ENCODE measurements around the gene SLPI.

SLPI gene

DNA sequence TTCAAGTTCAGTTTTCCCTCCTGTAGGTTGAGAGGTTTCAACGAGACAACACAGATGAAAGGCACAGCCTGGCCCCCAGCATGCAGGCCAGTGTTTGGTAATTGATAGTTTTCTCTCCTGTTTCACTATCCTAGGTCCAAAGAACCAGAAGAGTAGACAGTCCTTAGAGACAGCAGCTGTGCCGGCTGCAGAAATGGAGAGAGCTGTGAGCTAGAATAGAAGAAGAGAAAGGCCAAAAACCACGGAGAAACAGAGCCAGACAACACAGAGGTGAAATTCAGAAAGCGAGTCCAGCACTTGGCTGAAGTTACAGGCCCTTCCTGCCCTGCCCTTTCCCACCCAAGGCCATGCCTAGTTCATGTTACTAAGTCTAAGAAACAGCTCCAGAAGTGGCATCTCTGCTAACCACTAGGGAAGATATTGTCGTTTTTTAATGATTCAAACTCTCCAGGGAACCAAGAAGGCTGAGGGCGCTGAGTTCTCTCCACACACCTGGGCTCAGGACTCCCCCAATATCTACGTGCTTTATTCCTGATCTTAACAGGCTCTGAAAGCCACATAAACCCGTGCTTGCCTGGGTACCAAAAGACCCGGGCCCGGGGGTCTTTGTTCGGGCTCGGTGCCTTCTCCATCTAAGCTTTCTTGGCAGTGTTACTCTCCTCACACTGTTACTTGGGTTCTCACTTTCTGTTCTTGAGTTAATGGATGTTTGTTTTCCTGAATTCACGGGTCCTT lies 35.7 kb upstream of the SLPI start:
- TF ChIP-seq, protein P1, sequence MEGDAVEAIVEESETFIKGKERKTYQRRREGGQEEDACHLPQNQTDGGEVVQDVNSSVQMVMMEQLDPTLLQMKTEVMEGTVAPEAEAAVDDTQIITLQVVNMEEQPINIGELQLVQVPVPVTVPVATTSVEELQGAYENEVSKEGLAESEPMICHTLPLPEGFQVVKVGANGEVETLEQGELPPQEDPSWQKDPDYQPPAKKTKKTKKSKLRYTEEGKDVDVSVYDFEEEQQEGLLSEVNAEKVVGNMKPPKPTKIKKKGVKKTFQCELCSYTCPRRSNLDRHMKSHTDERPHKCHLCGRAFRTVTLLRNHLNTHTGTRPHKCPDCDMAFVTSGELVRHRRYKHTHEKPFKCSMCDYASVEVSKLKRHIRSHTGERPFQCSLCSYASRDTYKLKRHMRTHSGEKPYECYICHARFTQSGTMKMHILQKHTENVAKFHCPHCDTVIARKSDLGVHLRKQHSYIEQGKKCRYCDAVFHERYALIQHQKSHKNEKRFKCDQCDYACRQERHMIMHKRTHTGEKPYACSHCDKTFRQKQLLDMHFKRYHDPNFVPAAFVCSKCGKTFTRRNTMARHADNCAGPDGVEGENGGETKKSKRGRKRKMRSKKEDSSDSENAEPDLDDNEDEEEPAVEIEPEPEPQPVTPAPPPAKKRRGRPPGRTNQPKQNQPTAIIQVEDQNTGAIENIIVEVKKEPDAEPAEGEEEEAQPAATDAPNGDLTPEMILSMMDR (conservative IDR thresholded peaks at IDR 0.05) = no peak
- TF ChIP-seq ZFX (IDR thresholded peaks at IDR 0.05) = no peak

DNA sequence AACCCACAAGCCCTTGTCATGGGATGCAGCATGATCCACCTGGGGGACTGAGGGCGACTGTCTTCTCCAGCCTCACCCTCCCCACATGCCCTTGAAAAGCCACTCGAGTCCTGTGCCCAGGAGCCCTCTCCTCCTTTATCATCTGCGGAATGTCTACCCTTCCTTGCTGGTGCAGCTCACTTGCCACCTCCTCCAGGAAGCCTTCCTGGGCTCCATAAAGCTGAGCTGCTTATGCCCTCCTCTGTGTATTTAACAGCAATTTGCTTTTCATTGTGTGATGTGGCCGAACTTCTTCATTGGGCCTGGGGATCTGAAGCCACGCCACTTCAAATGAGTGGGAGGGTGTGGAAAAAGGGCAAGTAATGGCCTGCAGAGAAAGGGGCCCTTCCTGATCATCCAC lies 34.5 kb upstream of the SLPI start:
- H3K27ac ChIP-seq = no peak overlapping the region
- TF ChIP-seq, protein P1 (conservative IDR thresholded peaks at IDR 0.05) = no peak
- TF ChIP-seq ZFX (IDR thresholded peaks at IDR 0.05) = no peak

More for the DNA sequence above, 35.7 kb upstream of the SLPI start:
- no peak overlapping the region for H3K27ac ChIP-seq

DNA sequence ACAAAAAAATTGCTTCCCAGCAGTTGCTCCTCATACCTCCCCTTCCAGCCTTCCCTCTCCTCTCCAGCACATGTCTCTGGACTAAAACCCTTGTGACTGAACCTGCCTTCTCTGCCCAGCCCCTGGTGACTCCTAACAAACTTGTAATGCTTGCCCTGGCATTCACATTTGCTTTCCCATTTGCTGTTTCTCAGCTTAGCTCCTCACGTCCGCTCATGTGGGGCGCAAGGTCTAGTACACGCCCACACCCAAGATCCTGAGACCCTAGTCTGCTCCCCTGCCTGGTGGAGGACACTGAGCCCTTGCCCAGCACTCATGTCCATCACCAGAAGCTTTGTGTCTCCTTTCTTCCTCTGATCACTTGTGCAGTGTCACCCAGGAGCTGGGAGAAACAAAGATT lies 34.0 kb upstream of the SLPI start:
- H3K27ac ChIP-seq = no peak overlapping the region
- TF ChIP-seq, protein P1 (conservative IDR thresholded peaks at IDR 0.05) = no peak
- TF ChIP-seq ZFX (IDR thresholded peaks at IDR 0.05) = no peak

DNA sequence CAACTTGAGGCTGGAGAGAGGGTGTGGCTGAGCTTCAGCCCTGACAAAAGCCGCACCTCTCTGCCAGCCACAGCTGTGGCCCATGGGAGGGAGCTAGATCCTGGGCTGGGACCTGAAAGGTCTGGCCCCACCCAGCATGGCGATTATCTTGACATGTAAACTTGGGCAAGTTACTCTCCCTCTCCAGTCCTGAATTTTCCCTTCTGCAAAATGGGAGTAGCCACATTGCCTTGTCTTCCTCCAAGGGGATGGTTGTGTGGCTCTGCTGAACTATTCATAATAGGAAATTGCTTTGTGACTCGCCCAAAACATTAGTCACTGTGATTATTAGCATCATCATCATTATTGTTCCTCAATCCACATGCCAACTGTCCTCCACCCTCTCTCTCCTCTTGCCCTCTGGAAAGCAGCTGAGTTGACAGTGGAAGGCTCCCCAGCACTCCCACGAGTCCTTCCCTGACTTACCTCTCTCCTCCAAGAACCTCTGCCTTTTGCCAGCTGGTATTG lies 29.2 kb upstream of the SLPI start:
- no peak for TF ChIP-seq ZFX (IDR thresholded peaks at IDR 0.05)
- TF ChIP-seq, protein P1 (conservative IDR thresholded peaks at IDR 0.05) = no peak
- no peak overlapping the region for H3K27ac ChIP-seq

DNA sequence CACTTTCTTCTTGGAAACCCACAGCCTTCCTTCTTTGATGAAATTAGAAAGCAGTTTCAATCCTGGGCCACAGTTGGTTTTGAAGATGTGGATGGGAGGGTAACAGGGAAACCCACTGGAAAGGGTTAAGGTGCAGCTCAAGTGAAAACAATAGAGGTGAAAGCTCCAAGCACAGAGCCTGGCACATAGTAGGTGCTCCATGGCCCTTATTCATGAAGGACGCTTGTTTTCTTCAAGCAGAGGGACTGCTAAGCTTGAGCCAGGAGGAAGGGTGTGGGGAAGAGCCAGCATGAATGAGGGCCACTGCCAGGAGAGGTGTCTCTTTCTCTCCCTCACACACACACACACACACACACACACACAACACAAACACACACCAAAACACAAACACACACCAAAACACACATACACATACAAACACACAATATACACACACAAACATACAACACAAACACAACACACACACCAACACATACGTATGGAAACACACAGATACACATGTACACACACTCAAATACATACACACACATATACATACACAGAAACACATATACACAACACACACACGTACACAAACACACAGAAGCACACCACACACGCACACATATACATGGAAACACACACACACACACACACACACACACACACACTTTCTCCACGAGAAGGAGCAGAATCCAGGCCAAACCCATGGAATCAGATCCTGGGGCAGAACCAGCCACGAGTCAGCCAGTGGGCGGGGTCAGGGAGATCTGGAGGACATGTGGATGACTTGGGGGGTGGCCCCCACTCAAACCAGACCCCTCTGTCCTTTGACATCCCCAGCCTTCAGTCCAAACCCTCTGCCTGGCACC lies 28.6 kb upstream of the SLPI start:
- H3K27ac ChIP-seq = no peak overlapping the region
- no peak for TF ChIP-seq ZFX (IDR thresholded peaks at IDR 0.05)
- TF ChIP-seq, protein P1 (conservative IDR thresholded peaks at IDR 0.05) = no peak

DNA sequence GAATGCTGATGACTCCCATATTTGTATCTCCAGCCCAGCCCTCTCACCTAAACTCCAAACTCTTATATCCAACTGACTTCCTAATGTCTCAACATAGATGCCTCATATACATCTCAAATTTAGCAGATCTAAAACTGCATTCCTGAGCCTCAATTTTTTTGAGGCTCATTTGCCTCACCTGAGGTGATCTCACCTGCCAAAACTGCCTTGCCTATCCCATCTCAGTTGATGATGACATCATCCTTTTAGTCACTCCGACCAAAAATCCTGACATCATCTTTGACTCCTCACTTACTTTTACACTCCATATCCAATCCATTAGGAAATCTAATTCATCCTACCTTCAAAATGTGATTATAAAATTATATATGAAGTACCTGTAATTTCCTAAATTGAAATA lies 25.6 kb upstream of the SLPI start:
- TF ChIP-seq, protein P1 (conservative IDR thresholded peaks at IDR 0.05) = no peak
- no peak for TF ChIP-seq ZFX (IDR thresholded peaks at IDR 0.05)
- no peak overlapping the region for H3K27ac ChIP-seq

DNA sequence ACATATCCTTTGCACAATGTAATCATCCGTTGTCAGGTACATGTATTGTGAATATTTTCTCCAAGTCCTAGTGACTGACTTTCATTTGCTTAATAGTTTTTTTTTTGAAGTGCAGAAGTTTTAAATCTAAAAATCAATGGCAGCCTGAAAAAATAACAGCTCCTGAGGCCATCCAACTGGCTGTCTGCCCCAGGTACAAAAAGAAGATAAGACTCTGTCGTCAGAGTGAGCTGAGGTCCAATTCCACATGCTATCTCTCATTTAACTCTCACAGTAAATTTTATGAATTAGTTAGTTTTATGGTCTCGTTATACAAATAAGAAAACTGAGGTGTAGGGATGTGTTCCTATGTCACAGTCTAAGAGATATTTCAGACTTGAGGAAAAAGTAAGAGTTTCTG lies 21.0 kb upstream of the SLPI start:
- no peak for TF ChIP-seq ZFX (IDR thresholded peaks at IDR 0.05)
- TF ChIP-seq, protein P1 (conservative IDR thresholded peaks at IDR 0.05) = no peak
- no peak overlapping the region for H3K27ac ChIP-seq
